DMS153 treated with DMSO at 0.1 percent for 48 hours (cell line): ENCODE measurements around the gene GPNMB.
A peak's percentile ranks its signal among the peaks of the same experiment; 100 is the strongest.

Experiments used
- DNase-seq: peaks from one replicate; lab custom pipeline; 2025; ENCODE audit not compliant: unreplicated experiment; lab: John Stamatoyannopoulos, UW

Gene GPNMB

DNA sequence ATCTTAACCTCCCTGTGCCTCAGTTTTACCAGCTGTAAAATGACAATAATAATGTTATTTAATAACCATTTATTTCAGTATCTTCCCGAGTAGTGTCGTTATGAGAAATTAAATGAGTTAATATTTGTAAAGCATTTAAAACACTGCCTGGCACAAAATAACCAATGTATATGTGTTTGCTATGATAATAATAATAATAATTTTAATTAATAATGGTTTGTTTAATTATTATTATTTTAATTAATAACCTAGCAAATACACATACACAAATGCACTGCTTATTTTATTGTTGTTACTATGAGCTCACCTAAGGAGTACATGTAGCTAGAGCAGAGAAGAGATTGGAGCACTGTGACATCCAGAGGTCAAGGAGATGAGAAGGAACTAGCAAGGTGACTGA lies 18.2 kb upstream of the GPNMB start:
- DNase-seq: no peak

DNA sequence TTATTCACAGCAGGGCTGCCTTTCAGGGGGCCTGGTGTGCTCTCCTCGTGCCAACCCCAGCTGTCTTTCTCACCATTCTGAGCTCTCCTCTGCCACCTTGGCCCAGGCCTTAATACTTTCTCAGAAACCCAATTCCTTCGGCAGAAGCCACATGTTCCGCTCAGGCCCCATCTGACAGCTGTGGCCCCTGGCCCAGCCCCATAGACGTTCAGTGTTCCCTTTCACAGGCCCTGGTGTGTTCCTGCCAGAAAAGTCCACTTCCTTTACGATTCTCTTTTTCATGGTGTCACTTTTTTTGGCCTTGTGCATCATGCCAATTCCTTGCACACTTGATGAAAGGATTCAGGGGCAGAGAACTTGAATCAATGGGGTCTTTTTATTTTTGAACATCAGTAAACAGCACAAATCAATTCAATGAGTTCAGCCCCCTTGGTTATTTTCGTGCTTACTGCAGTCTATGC lies 15.9 kb upstream of the GPNMB start:
- DNase-seq: no peak

DNA sequence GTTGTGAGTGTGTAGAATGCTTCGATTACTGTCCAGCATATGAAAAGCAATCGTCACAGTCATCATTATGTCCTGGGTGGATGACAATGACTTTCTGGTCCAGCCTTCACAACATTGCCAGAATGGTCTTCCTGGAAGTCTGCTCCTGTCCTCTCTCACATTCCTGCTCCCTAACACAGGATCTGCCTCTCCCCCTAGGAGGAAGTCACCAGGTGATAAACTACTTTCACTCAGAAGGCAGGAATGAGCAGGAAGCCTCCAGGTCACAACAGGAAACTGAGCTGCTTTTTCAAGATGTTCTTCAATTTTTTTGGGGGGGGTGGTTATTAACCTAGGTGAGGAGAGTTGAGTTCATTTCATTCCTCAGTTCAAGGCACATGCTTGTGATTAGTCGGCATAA lies 13.6 kb upstream of the GPNMB start:
- DNase-seq: no peak

DNA sequence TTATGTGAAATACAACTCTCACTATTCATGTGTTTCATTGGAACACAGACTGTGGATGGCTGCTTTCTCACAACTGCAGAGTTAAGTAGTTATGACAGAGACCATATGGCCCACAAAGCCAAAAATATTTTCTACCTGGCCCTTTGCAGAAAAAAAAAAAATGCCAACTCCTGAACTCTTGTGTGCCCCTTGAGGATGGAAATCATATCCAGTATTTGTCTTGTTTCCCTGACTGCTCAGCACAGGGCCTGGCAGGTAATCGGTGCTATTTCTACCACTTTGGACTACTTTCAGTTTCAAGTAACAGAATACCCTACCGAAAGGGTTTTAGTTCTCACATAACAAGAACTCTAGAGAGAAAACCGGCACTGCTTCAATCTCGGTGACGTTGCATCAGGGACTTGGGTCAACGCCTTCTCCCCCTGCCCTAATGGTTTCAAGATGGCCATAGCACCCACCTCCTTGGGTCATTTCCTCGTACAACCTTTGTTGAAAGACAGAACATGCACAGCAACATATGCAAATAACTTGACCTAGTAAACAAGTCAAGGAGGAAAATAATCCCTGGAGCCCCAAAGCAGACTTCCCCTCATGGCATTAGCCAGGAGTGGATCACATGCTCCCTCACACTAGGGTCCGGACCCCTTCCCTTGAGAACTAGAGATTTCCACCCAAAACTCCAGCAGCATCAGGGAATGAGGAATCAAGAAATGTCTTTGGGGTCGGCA lies 11.8 kb upstream of the GPNMB start:
- no peak for DNase-seq

DNA sequence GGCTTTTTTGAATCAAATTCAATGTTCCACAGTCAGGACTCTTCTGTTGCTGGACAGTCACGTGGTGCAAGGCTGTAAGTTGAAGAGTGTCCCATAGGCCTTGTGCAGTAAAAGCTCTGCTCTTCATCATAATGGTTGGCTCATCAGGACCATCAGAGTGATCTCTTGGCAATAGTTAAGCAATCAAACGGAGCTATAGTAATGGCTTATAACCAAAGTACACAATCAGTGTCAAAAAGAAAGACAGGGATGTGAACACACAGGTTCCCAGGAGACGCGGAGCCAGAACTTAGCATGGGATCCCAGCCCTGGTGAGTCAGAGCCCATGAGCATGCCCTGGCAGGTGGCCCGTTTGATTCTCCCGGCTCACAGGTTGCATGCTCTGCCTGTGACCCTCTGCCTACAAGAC lies 10.8 kb upstream of the GPNMB start:
- no peak for DNase-seq

DNA sequence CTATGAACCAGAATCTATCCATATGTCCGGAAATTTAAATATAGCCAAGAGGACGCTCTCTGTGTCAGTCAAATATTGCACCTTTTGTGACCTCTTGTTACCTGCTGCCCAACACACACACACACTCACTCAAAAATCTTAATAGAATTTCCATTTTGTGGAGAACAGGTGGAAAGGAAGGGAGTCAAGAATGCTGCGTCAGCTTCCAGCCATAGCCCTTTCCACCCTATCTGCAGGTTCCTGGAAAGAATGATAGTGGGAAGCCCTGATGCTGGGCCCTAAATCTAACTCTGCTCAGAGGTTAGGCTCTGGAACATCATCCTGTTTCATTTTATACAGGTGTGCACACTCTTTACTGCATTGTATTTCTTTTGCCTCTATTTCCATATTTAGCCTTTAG lies 9.6 kb upstream of the GPNMB start:
- DNase-seq: no peak

DNA sequence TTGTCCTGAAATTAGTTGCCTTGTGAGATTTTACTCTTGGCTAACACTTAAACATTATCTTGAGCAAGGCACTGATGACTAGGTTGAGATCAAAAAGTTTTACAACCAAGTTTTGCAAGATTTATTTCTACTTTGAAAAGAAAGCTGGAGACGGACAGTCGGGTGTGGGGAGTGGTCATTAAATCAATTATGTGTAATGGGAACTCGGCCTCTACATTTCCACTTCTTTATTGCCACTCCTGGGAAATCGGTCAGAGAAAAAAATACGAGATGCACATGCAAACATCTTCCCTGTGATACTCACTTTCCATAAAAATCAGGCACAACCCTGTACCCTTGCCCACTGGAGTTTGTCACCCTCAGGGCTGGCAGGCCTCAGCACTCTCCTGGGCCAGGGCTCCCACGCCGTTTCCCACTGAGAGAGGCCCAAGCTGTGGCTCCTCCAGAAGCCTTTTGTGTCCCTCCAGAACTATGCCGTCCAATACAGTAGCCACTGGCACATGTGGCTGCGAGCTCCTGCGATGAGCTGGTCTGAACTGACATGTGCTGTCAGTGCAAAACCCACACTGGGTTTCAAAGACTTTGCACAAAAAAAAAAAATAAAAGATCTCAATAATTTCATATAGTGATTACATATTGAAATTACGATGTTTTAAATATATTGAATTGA lies 7.5 kb upstream of the GPNMB start:
- no peak for DNase-seq

DNA sequence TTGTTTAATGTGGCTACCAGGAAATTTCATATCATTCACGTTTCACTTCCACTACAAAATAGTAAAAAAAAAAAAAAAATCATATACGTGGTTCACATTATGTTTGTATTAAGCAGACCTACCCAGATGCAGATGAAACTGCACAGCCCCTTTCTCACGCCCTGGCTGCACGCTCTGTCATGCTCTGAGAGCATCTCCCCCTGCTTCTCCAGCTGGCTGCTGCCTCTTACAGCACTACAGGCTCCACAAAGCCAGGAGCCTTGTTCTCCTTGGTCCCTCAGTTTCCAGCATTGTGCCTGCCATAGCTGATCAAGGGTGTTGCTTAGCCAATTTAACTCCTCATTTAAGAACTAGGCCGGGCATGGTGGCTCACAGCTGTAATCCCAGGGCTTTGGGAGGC lies 6.9 kb upstream of the GPNMB start:
- no peak for DNase-seq

DNA sequence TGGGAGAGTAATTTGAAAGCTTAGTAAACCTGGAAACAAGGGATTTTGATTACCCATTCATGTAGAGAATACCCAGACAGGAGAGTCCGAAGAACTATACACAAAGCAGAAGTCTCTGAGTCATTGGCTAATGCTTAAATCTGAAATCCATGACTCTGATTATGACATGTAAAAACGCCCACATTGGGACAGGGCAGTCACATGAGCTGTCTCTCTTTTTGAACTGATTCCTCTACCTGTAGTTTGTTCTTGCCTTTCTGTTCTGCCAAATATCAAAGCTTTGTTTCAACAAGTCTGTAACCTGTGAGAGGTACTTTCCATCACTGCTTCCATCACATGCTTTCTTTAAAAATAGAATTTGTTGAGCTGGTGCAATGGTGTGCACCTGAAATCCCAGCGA lies 4.3 kb upstream of the GPNMB start:
- no peak for DNase-seq

DNA sequence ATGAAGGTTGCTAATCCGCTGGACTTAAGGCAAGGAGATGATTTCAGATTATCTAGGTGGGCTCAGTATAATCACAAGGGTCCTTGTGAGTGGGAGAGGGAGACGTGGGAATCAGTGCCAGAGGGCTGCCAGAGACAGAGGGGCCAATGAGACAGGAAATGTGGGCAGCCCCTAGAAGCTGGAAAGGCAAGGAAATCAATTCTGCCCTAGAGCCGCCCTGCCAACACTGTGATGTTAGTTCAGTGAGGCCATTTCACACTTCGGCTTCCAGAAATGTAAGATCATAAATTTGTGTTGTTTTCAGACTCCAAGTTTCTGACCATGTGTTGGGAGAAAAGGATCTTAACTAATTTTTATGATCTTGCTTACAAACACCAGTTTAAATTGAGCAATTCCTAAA lies 3.6 kb upstream of the GPNMB start:
- DNase-seq: no peak

DNA sequence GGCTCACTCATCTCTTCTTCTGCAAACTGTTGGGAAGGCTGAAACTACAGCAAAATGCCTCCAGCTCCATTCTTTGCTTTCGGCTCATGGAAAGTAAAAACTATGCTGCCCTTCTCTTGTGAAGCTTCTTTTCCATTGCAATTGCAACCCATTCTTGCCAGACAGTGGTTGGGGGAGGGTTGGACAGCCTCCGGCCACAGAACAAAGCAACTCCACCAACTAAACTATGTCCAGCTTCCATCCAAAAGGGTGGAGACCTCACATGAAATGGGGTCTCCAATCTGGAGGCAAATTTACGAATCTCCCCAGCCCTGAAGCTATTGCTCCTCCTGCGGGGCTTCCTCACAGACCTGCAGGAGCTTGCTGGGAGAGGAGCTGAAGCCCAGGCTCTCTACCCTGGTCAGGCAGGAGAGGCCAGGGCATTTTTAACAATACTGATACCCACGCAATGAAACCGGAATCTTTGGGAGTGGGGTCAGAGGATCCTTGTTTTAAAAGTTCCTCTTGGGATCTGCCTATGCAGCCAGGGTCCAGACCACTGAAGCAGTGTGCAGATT lies 549 bp downstream of the GPNMB start:
- no peak for DNase-seq

DNA sequence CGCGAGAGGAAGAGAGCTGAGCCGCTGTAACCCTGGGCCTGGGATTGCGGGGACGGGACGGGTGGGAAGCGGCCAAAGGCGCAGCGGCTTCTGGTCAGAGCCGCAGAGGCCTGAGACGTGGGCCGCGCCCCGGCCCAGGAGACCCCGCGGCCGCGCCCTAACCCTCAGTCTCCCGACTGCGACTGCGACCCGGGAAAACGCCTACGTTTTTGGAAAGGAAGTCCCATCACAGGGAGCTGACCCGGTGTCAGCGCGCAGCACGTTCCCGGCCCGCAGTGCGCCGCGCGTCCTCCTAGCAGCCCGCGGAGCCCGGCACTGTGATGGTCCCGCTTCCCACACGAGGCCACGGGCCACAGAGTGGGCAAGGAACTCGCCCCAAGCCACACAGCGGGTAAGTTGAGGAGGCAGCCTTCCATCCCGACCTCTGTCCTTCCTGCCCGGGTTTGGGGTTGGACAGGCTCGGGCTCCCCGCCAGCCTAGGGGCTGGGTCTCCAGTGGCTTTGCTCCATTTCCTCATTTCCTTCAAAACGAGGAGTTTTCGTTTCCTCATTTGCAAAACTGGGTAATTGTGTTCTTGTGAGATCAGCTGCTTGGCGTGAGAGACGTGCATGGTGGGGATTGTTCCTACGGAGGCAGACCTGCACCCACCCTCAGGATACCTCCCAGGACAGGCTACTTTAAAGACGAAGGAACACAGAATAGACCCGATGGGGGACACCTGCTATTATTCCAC lies 1.2 kb downstream of the GPNMB start:
- no peak for DNase-seq

DNA sequence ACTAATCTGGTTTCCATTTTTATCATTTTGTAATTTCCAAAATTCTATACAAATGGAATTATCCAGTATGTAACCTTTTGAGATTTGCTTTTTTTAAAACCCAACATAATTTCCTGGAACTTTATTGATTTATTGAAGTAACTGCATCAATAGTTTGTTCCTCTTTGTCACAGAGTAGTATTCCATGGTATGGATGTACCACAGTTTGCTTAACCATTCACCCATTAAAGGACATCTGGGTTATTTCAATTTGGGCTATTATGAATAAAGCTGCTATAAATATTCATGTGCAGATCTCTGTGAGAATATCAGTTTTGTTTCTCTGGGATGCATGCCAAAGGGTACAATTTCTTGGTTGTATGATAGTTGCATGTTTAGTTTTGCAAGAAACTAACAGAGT lies 2.9 kb downstream of the GPNMB start:
- no peak for DNase-seq

DNA sequence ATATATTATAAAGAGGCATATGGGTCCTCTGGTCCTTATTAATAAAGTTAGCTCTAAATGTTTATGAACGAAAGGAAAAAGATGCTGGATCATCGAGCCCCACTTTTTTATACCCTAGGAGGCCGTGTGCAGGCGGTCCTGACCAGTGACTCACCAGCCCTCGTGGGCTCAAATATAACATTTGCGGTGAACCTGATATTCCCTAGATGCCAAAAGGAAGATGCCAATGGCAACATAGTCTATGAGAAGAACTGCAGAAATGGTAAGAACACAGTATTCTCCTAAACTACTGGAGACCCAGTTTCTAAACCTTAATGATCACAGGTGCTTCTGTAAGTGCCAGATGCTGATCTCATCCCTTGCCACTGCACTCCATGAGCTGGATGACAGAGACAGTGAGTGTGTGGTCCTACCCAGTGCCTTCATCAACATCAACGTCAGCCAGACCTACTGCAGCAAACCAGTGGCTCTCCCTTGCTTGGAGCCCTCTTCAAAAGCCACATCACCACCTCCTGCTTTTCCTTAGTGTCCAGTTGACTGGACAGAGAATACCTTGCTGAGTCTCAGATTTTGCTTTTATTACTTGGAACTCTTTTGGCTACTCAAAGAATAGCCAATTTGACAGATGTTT lies 7.6 kb downstream of the GPNMB start:
- DNase-seq: no peak

DNA sequence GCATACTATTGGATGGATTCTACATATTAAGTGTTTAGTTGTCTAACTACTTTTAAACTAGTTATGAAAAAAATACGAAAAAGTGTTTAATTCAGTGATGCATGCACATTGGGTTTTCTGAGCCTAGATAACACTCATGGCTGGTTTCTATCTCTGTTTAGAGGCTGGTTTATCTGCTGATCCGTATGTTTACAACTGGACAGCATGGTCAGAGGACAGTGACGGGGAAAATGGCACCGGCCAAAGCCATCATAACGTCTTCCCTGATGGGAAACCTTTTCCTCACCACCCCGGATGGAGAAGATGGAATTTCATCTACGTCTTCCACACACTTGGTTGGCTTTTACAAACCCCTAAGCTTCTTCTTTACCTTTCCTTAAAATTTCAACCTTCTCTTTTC lies 10.2 kb downstream of the GPNMB start:
- no peak for DNase-seq

DNA sequence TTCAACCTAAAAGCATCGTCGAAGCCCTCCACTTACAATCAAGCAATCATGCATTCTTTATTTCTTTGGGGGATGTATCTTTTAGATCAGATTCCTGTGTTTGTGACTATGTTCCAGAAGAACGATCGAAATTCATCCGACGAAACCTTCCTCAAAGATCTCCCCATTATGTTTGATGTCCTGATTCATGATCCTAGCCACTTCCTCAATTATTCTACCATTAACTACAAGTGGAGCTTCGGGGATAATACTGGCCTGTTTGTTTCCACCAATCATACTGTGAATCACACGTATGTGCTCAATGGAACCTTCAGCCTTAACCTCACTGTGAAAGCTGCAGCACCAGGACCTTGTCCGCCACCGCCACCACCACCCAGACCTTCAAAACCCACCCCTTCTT lies 13.8 kb downstream of the GPNMB start:
- DNase-seq: no peak

DNA sequence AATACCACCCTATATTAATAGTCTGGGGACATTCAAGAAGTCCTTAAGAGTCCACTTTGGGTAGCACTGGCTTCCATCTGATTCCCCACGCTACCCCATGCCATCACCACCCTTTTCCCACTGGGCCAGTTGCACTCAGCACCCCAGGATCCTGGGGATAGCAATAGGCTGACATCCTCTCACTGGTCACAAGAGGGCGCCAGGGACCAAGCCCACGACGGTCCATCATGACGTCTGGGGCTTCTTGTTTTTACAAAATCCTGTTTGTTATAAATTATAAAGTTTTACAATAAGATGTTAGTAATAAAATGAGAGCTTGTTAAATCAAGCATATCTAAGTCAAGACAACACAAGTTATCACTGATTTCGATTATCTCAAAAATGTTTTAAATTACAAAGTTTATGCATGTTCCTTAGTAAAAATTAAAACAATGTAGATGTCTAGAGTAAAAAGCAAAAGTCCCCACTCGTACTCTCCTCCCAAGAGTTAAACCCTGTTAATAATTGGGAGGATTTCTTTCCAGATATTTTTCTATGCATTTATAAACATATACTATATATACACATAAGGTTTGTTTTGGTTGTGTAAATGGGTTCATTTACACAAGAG lies 15.4 kb downstream of the GPNMB start:
- peak; percentile 32 for DNase-seq

DNA sequence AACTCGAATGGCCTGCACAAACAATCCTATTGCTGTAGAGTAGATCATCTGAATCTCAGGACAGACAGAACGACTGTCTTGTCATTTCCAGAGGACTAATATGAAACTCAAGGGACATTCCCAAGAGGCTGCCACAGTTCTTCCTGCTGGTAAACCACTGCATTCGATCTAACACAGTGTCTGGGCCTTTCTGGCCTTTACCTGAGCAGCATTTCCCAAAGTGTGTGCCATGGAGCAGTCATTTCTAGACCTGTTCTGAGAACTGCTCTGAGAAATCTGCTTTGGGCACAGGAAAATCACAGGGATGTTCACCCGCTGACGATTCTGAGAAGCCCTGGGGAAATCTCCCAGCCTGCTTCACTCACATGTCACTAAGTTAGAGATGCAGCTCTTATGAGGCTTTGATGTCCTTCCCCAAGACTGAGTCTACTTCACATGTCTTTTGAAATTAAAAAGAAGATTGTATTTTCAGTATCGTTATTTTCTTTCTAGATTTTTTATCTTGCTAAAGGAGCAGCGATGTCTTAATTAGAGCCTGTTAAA lies 18.4 kb downstream of the GPNMB start:
- no peak for DNase-seq

DNA sequence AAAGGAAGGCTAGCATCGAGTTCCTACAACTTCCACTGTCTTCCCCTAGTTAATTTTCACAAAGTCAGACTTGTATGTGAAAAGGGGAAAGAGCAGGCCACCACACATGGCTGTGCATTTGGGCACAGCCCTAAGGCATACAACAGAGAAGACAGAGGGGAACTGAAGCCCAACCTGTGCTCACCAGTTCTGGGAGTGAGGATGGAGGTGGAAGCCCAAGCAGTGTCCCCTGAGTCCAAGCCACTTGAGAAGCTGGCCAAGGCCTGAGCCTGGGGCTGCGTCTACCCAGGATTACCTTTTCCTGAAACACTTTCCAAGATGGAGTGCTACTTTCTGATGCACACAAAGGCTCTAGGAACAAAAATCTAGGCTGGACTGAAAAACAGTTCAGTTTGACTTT lies 20.3 kb downstream of the GPNMB start:
- no peak for DNase-seq

DNA sequence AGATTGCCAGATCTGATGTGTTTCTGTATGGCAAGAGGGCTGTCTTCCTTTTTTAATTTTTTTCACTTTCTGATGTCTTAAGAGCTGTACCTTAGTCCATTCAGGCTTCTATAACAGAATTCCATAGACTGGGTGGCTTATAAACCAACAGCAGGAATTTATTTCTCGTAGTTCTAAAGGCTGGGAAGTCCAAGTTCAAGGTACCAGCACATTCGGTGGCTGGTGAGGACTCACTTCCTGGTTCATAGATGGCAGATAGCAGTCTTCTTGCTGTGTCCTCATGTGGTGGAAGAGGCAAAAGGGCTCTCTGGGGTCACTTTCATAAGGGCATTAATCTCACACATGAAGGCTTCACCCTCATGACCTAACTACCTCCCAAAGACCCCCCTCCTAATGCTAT lies 20.8 kb downstream of the GPNMB start:
- DNase-seq: no peak

DNA sequence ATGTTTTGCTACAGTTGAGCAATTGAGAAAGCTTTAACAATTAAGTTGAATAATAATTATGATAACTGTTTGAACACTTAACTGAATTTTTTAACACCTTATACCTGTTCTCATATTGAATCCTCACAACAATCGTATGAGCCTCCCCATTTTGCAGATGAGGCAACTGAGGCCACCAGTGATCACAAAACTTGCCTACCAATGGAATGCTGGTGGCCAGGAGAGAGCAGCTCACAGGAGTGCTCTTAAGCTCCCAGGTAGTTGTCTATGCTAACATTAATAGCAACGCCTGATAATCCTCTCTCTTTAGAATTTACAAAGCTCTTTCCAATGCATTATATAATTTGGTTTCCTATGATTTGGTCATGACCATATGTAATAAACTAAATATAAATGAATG lies 21.6 kb downstream of the GPNMB start:
- DNase-seq: no peak
